ENCODE results near the gene SELENOP.
"Not testable (repeated sequence)": the region's sequence is repeated elsewhere in the genome, so short reads cannot be mapped to it uniquely, and the experiment has no call there.

Gene SELENOP

GRCh38 chr5:42811591-42812446 is at the start of gene SELENOP:
Gene SELENOP (minus strand): TSS chr5:42811892. CDS start chr5:42808353, 3,539 bp downstream.
- DNase-seq (ENCODE audit: low read depth), result no peak

- DNase-seq (ENCODE audit: low read depth), result no peak
Measured at GRCh38 chr5:42858687-42859086, 47.0 kb upstream of the SELENOP start.

- no peak for DNase-seq (ENCODE audit: low read depth)
Measured at GRCh38 chr5:42858031-42858643, 46.4 kb upstream of the SELENOP start.

GRCh38 chr5:42855811-42856210 is 44.1 kb upstream of the SELENOP start:
- no peak for DNase-seq (ENCODE audit: low read depth)

- DNase-seq (ENCODE audit: low read depth), result no peak
Measured at GRCh38 chr5:42855386-42855785, 43.7 kb upstream of the SELENOP start.

GRCh38 chr5:42854795-42855194 is 43.1 kb upstream of the SELENOP start:
- DNase-seq (ENCODE audit: low read depth), result no peak

- no peak for DNase-seq (ENCODE audit: low read depth)
Measured at GRCh38 chr5:42852826-42853225, 41.1 kb upstream of the SELENOP start.

GRCh38 chr5:42851481-42851880 is 39.8 kb upstream of the SELENOP start:
- DNase-seq (ENCODE audit: low read depth), result no peak

- DNase-seq (ENCODE audit: low read depth), result no peak
Measured at GRCh38 chr5:42848545-42848944, 36.9 kb upstream of the SELENOP start.

- DNase-seq (ENCODE audit: low read depth), result not testable (repeated sequence)
Measured at GRCh38 chr5:42844408-42844807, 32.7 kb upstream of the SELENOP start.

GRCh38 chr5:42843675-42844292 is 32.1 kb upstream of the SELENOP start:
- DNase-seq (ENCODE audit: low read depth), result no peak

GRCh38 chr5:42842921-42843641 is 31.4 kb upstream of the SELENOP start:
- no peak for DNase-seq (ENCODE audit: low read depth)

GRCh38 chr5:42840842-42841567 is 29.3 kb upstream of the SELENOP start:
- no peak for DNase-seq (ENCODE audit: low read depth)

GRCh38 chr5:42840269-42840668 is 28.6 kb upstream of the SELENOP start:
- DNase-seq (ENCODE audit: low read depth), result no peak

- DNase-seq (ENCODE audit: low read depth), result no peak
Measured at GRCh38 chr5:42839196-42839595, 27.5 kb upstream of the SELENOP start.

GRCh38 chr5:42837601-42838000 is 25.9 kb upstream of the SELENOP start:
- no peak for DNase-seq (ENCODE audit: low read depth)

GRCh38 chr5:42836070-42836769 is 24.5 kb upstream of the SELENOP start:
- DNase-seq (ENCODE audit: low read depth), result no peak

- no peak for DNase-seq (ENCODE audit: low read depth)
Measured at GRCh38 chr5:42832060-42832459, 20.4 kb upstream of the SELENOP start.

GRCh38 chr5:42830924-42831323 is 19.2 kb upstream of the SELENOP start:
- no peak for DNase-seq (ENCODE audit: low read depth)

- DNase-seq (ENCODE audit: low read depth), result no peak
Measured at GRCh38 chr5:42828671-42829070, 17.0 kb upstream of the SELENOP start.
